ENCODE results near the gene ARID4A. TPM values are rescaled to one million over a fixed set of nuclear protein-coding genes. Genes with fewer than 3 reads are reported as not detected.

ARID4A gene
- total and polyA plus RNA-seq, 9 of the 15 experiments (the other 6 are each of a cell fraction or from before 2014, with no cell fraction given): 2.4 to 11.5 (median 8.7) TPM

- TF ChIP-seq CHD7 (IDR thresholded peaks at IDR 0.05; ENCODE audit: low read depth, low read length) (no peak), TAF9B (IDR thresholded peaks at IDR 0.05; ENCODE audit: partially characterized antibody) (peak; percentile 85), L3MBTL2 (IDR thresholded peaks at IDR 0.05) (no peak), POLR2B (IDR thresholded peaks at IDR 0.05; ENCODE audit: low read depth, partially characterized antibody) (peak; percentile 86), TCF3 (CRISPR knock-in tag; IDR thresholded peaks at IDR 0.05) (no peak), ZNF785 (CRISPR knock-in tag; IDR thresholded peaks at IDR 0.05) (no peak), KDM5B (IDR thresholded peaks at IDR 0.05; ENCODE audit: insufficient replicate concordance, low read depth, low read length) (peak; percentile 57), ZNF217 (CRISPR knock-in tag; IDR thresholded peaks at IDR 0.05) (no peak), PYGO2 (tag; IDR thresholded peaks at IDR 0.05) (peak; percentile 95), ZNF609 (CRISPR knock-in tag; IDR thresholded peaks at IDR 0.05; ENCODE audit: borderline replicate concordance) (no peak), DDX20 (tag; IDR thresholded peaks at IDR 0.05; ENCODE audit: low read depth) (peak; percentile 75; the same call in 1 of the 2 replicates)
Observed at GRCh38 chr14:58297762-58298476, 436 bp upstream of the ARID4A start (continued).
